ENCODE data around the gene CHSY1.

DNA sequence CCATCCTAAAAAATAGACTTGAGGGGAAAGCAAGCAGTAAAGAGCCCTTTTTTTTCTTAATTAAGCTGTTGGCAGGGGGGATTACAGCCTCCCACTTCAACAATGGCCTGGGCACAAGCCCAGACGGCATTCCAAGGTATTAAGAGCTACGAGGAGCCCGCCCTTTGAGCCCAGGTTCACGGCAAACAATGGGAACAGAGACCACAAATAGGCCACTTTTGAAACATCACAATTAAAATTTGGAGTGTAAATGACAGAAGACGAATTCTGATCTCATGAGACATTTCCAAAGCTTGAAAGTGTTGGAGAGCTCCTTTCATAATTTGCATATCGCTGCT, 8.9 kb downstream of the CHSY1 start:
- no peak for TF ChIP-seq CTCF (IDR thresholded peaks at IDR 0.05)
- no peak for TF ChIP-seq POLR2A (IDR thresholded peaks at IDR 0.05)
